Mesodermal cell (in vitro differentiated cells): ENCODE results near the gene MPP1.

Source experiments
- H3K27ac ChIP-seq: 2 replicates; pipeline ENCODE4 v1.7.0; 2013; ENCODE audit warnings: mild to moderate bottlenecking, low read depth, low read length, moderate library complexity; ENCODE audit not compliant: severe bottlenecking
- H3K36me3 ChIP-seq: 2 replicates; pipeline ENCODE4 v1.7.1; 2013; ENCODE audit warnings: mild to moderate bottlenecking, low read length, moderate library complexity; ENCODE audit not compliant: control insufficient read depth, insufficient read depth
- H3K4me1 ChIP-seq: one replicate; pipeline ENCODE4 v1.7.1; 2013; ENCODE audit warnings: mild to moderate bottlenecking, low read length; ENCODE audit not compliant: insufficient read depth, control insufficient read depth, poor library complexity, severe bottlenecking
- H3K4me3 ChIP-seq: 2 replicates; pipeline ENCODE4 v1.7.0; 2013; ENCODE audit warnings: low read length, control low read depth, mild to moderate bottlenecking; ENCODE audit not compliant: insufficient read depth, poor library complexity, severe bottlenecking; ENCODE audit errors: extremely low read depth
- H3K9me3 ChIP-seq: 2 replicates; pipeline ENCODE4 v1.7.1; 2013; ENCODE audit warnings: mild to moderate bottlenecking, low read length, moderate library complexity; ENCODE audit not compliant: control insufficient read depth
- WGBS, 2 experiments: methylation state at CpG; one replicate each; pipeline ENCODE4 v1.1.5; 2013; ENCODE audit warnings: missing lambda C conversion rate in 2 of 2; ENCODE audit not compliant: insufficient coverage in 2 of 2; 5-methylcytosine and 5-hydroxymethylcytosine counted together

The MPP1 gene

GRCh38 chrX:154729439-154729838 is 75.8 kb downstream of the MPP1 start:
- WGBS, 2 experiments = 94 to 100% methylated on average over 2 to 3 of the region's 3 CpGs
- no peak overlapping the region for H3K27ac ChIP-seq
- H3K4me3 ChIP-seq = no peak overlapping the region
- no peaks in the 10 kb centered on the region for H3K9me3 ChIP-seq
- no peaks in the 10 kb centered on the region for H3K36me3 ChIP-seq
- peaks cover 15% of the 10 kb centered on the region for H3K4me1 ChIP-seq
